H9 (cell line): ENCODE data around the gene CNBD2. TPM values are rescaled to one million over a fixed set of nuclear protein-coding genes. Genes with fewer than 3 reads are reported as not detected.

Experiments used
- DNase-seq: peaks from one replicate; pipeline ENCODE4 v3.0.0-alpha.2; 2017
- H2AFZ ChIP-seq: one replicate; pipeline ENCODE4 v1.6.1; 2013; ENCODE audit warnings: mild to moderate bottlenecking, low read length, control low read depth, moderate library complexity
- H2AK5ac ChIP-seq: 2 replicates; pipeline ENCODE4 v1.6.1; 2013; ENCODE audit warnings: low read length, control low read depth, mixed read lengths; ENCODE audit not compliant: insufficient read length
- H2BK120ac ChIP-seq: one replicate; pipeline ENCODE4 v1.6.1; 2013; ENCODE audit warnings: low read depth, mild to moderate bottlenecking, low read length, control low read depth, inconsistent platforms; ENCODE audit not compliant: poor library complexity, severe bottlenecking
- H2BK12ac ChIP-seq: 2 replicates; pipeline ENCODE4 v1.6.1; 2013; ENCODE audit warnings: low read length, control low read depth, mixed read lengths, low read depth; ENCODE audit not compliant: insufficient read length
- H2BK15ac ChIP-seq: 2 replicates; pipeline ENCODE4 v1.6.1; 2013; ENCODE audit warnings: low read depth, low read length, control low read depth
- H2BK20ac ChIP-seq: one replicate; pipeline ENCODE4 v1.6.1; 2013; ENCODE audit warnings: low read depth, mild to moderate bottlenecking, low read length, control low read depth, inconsistent platforms; ENCODE audit not compliant: poor library complexity, severe bottlenecking
- H2BK5ac ChIP-seq: 2 replicates; pipeline ENCODE4 v1.6.1; 2013; ENCODE audit warnings: low read length, control low read depth, mixed read lengths; ENCODE audit not compliant: insufficient read length
- H3K14ac ChIP-seq: 2 replicates; pipeline ENCODE4 v1.6.1; 2013; ENCODE audit warnings: low read length, control low read depth; ENCODE audit not compliant: insufficient read depth
- H3K18ac ChIP-seq: 2 replicates; pipeline ENCODE4 v1.6.1; 2013; ENCODE audit warnings: low read depth, mild to moderate bottlenecking, mixed read lengths, low read length, control low read depth; ENCODE audit not compliant: insufficient read length
- H3K23ac ChIP-seq: 2 replicates; pipeline ENCODE4 v1.6.1; 2013; ENCODE audit warnings: low read length, control low read depth, mixed read lengths, low read depth; ENCODE audit not compliant: insufficient read length
- H3K23me2 ChIP-seq: 2 replicates; pipeline ENCODE4 v1.6.1; 2013; ENCODE audit warnings: low read depth, mild to moderate bottlenecking, mixed read lengths, low read length, control low read depth; ENCODE audit not compliant: insufficient read length, poor library complexity, severe bottlenecking
- H3K27ac ChIP-seq: 2 replicates; pipeline ENCODE4 v1.5.1; 2013; ENCODE audit warnings: low read length, control low read depth, mixed read lengths, low read depth; ENCODE audit not compliant: insufficient read length
- H3K27me3 ChIP-seq: 2 replicates; pipeline ENCODE4 v1.6.1; 2013; ENCODE audit warnings: low read length, control low read depth, inconsistent platforms; ENCODE audit not compliant: insufficient read depth
- H3K4ac ChIP-seq: 2 replicates; pipeline ENCODE4 v1.6.1; 2013; ENCODE audit warnings: low read depth, mild to moderate bottlenecking, control low read depth, inconsistent platforms, low read length, moderate library complexity
- H3K4me1 ChIP-seq: 2 replicates; pipeline ENCODE4 v1.6.1; 2013; ENCODE audit warnings: low read length, control low read depth, inconsistent platforms; ENCODE audit not compliant: insufficient read depth
- H3K4me2 ChIP-seq: 2 replicates; pipeline ENCODE4 v1.6.1; 2013; ENCODE audit warnings: low read length, control low read depth, mixed read lengths; ENCODE audit not compliant: insufficient read length, insufficient read depth
- H3K56ac ChIP-seq: 2 replicates; pipeline ENCODE4 v1.6.1; 2013; ENCODE audit warnings: low read depth, mild to moderate bottlenecking, mixed read lengths, low read length, control low read depth; ENCODE audit not compliant: insufficient read length
- H3K79me1 ChIP-seq: 2 replicates; pipeline ENCODE4 v1.6.1; 2013; ENCODE audit warnings: low read depth, mild to moderate bottlenecking, moderate library complexity, low read length, control low read depth, inconsistent platforms; ENCODE audit not compliant: insufficient read depth, poor library complexity, severe bottlenecking
- H3K79me2 ChIP-seq: 2 replicates; pipeline ENCODE4 v1.6.1; 2013; ENCODE audit warnings: low read length, control low read depth, inconsistent platforms; ENCODE audit not compliant: insufficient read depth
- H3K9ac ChIP-seq: 2 replicates; pipeline ENCODE4 v1.6.1; 2013; ENCODE audit warnings: low read length, control low read depth, mixed read lengths; ENCODE audit not compliant: insufficient read length; ENCODE audit errors: extremely low read depth
- H3K9me3 ChIP-seq: one replicate; pipeline ENCODE4 v1.6.1; 2013; ENCODE audit warnings: low read depth, low read length, inconsistent platforms; ENCODE audit not compliant: control insufficient read depth
- H3T11ph ChIP-seq: one replicate; pipeline ENCODE4 v1.6.1; 2013; ENCODE audit warnings: mild to moderate bottlenecking, low read length, control low read depth, inconsistent platforms
- H4K20me1 ChIP-seq: one replicate; pipeline ENCODE4 v1.6.1; 2013; ENCODE audit not compliant: control insufficient read depth, insufficient read length, insufficient read depth
- H4K5ac ChIP-seq: 2 replicates; pipeline ENCODE4 v1.6.1; 2013; ENCODE audit warnings: low read depth, mild to moderate bottlenecking, mixed read lengths, low read length, control low read depth; ENCODE audit not compliant: insufficient read length
- H4K8ac ChIP-seq: replicated peaks from 2 replicates; pipeline ENCODE4 v1.6.1; 2013; ENCODE audit warnings: low read length, control low read depth, mixed read lengths, low read depth; ENCODE audit not compliant: insufficient read length
- H4K91ac ChIP-seq: 2 replicates; pipeline ENCODE4 v1.6.1; 2013; ENCODE audit warnings: low read depth, mild to moderate bottlenecking, moderate library complexity, mixed read lengths, low read length, control low read depth; ENCODE audit not compliant: insufficient read length
- H3K27ac Mint-ChIP-seq, 3 experiments: 2 replicates in 2 of 3; 3 replicates in 1 of 3; pipeline ENCODE4 v1.8.0; 2020 to 2021; ENCODE audit warnings: mixed read lengths in 3 of 3, mild to moderate bottlenecking in 1 of 3, moderate library complexity in 1 of 3
- H3K27me3 Mint-ChIP-seq: 2 replicates; pipeline ENCODE4 v1.8.0; 2021; ENCODE audit warnings: low read depth, mild to moderate bottlenecking, moderate library complexity, mixed read lengths
- H3K36me3 Mint-ChIP-seq, 3 experiments: 2 replicates in 2 of 3; 3 replicates in 1 of 3; pipeline ENCODE4 v1.8.0; 2020 to 2021; ENCODE audit warnings: low read depth in 3 of 3, mixed read lengths in 3 of 3; ENCODE audit not compliant: insufficient read depth in 1 of 3
- H3K4me1 Mint-ChIP-seq, 2 experiments: 2 replicates each; pipeline ENCODE4 v1.8.0; 2020; ENCODE audit warnings: mixed read lengths in 2 of 2
- H3K4me3 Mint-ChIP-seq, 2 experiments: 2 replicates in 1 of 2; 3 replicates in 1 of 2; pipeline ENCODE4 v1.8.0; 2020 to 2021; ENCODE audit warnings: mild to moderate bottlenecking in 2 of 2, mixed read lengths in 2 of 2, moderate library complexity in 1 of 2
- H3K9me3 Mint-ChIP-seq, 2 experiments: 2 replicates in 1 of 2; 3 replicates in 1 of 2; pipeline ENCODE4 v1.8.0; 2020; ENCODE audit warnings: mild to moderate bottlenecking in 2 of 2, mixed read lengths in 2 of 2, moderate library complexity in 1 of 2
- WGBS: extraction: QIAGEN DNeasy Blood & Tissue Kit; methylation state at CpG from one replicate; pipeline ENCODE4 v1.1.7; 2013; ENCODE audit warnings: missing lambda C conversion rate, low lambda C conversion rate, mixed read lengths; ENCODE audit not compliant: insufficient read length; ENCODE audit errors: extremely low coverage; 5-methylcytosine and 5-hydroxymethylcytosine counted together
- total RNA-seq: library from RNA; stranded (reverse); gene quantifications from 2 replicates; pipeline ENCODE4 v1.2.1, GENCODE V29; 2021
- TF ChIP-seq, protein P1 (sequence below): fragments of 200-600 bp; sonication (generic); conservative IDR thresholded peaks from 3 replicates; pipeline ENCODE4 v1.8.0; 2021; ENCODE audit warnings: antibody characterized with exemption, mild to moderate bottlenecking

The CNBD2 gene
- total RNA-seq, 1 experiment from 2014 or later: 3.1 TPM

DNA sequence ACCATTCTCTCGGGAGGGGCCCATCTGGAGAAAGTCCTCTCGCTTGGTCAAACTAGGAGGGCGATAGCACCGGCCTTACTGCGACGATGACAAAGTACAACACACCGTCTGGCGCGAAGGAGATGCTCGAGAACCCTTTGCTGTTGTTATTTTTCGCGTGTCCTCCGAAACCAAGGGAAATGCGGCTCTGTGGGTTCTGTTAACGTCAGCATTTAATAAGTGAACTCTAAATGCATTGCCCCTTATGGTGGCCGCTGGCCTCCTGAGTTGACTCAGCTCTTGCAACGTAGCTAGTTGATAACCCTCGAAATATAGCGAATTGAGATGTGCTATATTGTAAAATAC, 13.5 kb upstream of the CNBD2 start:
- H3K79me1 ChIP-seq: no peaks in the 10 kb centered on the region
- no peak overlapping the region for H4K91ac ChIP-seq
- no peak for DNase-seq
- H3K4me2 ChIP-seq: peak overlapping the region; percentile 94
- WGBS: no CpG with 5 or more reads among the region's 19 CpGs
- peak overlapping the region; percentile 66 for H3K18ac ChIP-seq
- H4K5ac ChIP-seq: no peak overlapping the region
- no peak overlapping the region for H3K4ac ChIP-seq
- no peaks in the 10 kb centered on the region; a peak in 1 of 7 replicates for H3K36me3 Mint-ChIP-seq
- no peaks in the 10 kb centered on the region for H3K4me1 ChIP-seq
- H3K27ac Mint-ChIP-seq: peak overlapping the region; percentile 97 to 98 (median 98)
- TF ChIP-seq, protein P1, sequence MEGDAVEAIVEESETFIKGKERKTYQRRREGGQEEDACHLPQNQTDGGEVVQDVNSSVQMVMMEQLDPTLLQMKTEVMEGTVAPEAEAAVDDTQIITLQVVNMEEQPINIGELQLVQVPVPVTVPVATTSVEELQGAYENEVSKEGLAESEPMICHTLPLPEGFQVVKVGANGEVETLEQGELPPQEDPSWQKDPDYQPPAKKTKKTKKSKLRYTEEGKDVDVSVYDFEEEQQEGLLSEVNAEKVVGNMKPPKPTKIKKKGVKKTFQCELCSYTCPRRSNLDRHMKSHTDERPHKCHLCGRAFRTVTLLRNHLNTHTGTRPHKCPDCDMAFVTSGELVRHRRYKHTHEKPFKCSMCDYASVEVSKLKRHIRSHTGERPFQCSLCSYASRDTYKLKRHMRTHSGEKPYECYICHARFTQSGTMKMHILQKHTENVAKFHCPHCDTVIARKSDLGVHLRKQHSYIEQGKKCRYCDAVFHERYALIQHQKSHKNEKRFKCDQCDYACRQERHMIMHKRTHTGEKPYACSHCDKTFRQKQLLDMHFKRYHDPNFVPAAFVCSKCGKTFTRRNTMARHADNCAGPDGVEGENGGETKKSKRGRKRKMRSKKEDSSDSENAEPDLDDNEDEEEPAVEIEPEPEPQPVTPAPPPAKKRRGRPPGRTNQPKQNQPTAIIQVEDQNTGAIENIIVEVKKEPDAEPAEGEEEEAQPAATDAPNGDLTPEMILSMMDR: no peak
- H3K23ac ChIP-seq: no peak overlapping the region
- no peak overlapping the region for H3K56ac ChIP-seq
- no peaks in the 10 kb centered on the region for H3K9me3 Mint-ChIP-seq
- H2BK15ac ChIP-seq: no peak overlapping the region
- no peaks in the 10 kb centered on the region; the same call in 1 of the 2 replicates for H3K27me3 Mint-ChIP-seq
- H3K23me2 ChIP-seq: peaks cover 12% of the 10 kb centered on the region
- H2BK120ac ChIP-seq: no peak overlapping the region
- H3K79me2 ChIP-seq: 0 out of 2 replicates have a peak, but pooled peaks cover 2% of the 10 kb centered on the region
- peak overlapping the region; percentile 83 for H3K14ac ChIP-seq
- H2BK20ac ChIP-seq: no peak overlapping the region
- no peak overlapping the region for H2BK12ac ChIP-seq
- no peaks in the 10 kb centered on the region for H3K9me3 ChIP-seq
- peak overlapping the region; percentile 7 for H2AFZ ChIP-seq
- no peak overlapping the region for H2AK5ac ChIP-seq
- H3T11ph ChIP-seq: no peak overlapping the region
- peak overlapping the region; percentile 90 to 98 for H3K4me3 Mint-ChIP-seq
- peaks cover 9% of the 10 kb centered on the region in 2 experiments for H3K4me1 Mint-ChIP-seq
- H3K27ac ChIP-seq: peak overlapping the region; percentile 45
- H4K8ac ChIP-seq: no peak overlapping the region
- H3K9ac ChIP-seq: peak overlapping the region; percentile 68
- H3K27me3 ChIP-seq: 0 out of 2 replicates have a peak, but pooled peaks cover 1% of the 10 kb centered on the region
- no peaks in the 10 kb centered on the region for H4K20me1 ChIP-seq
- H2BK5ac ChIP-seq: no peak overlapping the region
